Activated B cell treated with CpG ODN at 0.5 μM for 24 hours (primary cell): ENCODE data around the gene GAL. TPM values are rescaled to one million over a fixed set of nuclear protein-coding genes. Genes with fewer than 3 reads are reported as not detected.

ENCODE experiments used
- ATAC-seq: fragments of 200-7000 bp; cut with Tn5 transposase; one replicate; pipeline ENCODE4 v1.10.0; 2021; ENCODE audit warnings: low read depth, mild to moderate bottlenecking, moderate library complexity
- CTCF ChIA-PET: fragments of 350-600 bp; sonication (Branson Sonifier 250); formaldehyde crosslinking; loops from one replicate; lab custom pipeline; 2021; ENCODE audit warnings: antibody characterized with exemption; lab: Charles Lee
- POLR2A ChIA-PET: fragments of 350-600 bp; sonication (Branson Sonifier 250); formaldehyde crosslinking; loops from one replicate; lab custom pipeline; 2021; ENCODE audit warnings: antibody characterized with exemption; lab: Charles Lee
- DNase-seq: peaks from one replicate; pipeline ENCODE4 v3.0.0; 2022
- H3K27ac Mint-ChIP-seq: one replicate; pipeline ENCODE4 v1.8.0; 2020; ENCODE audit warnings: mixed read lengths
- H3K27me3 Mint-ChIP-seq: one replicate; pipeline ENCODE4 v1.8.0; 2021; ENCODE audit warnings: mixed read lengths
- H3K36me3 Mint-ChIP-seq: one replicate; pipeline ENCODE4 v1.8.0; 2021; ENCODE audit warnings: low read depth, mixed read lengths
- H3K4me1 Mint-ChIP-seq: one replicate; pipeline ENCODE4 v1.8.0; 2021; ENCODE audit warnings: mixed read lengths
- H3K4me3 Mint-ChIP-seq: one replicate; pipeline ENCODE4 v1.8.0; 2020; ENCODE audit warnings: mild to moderate bottlenecking, mixed read lengths
- H3K9me3 Mint-ChIP-seq: one replicate; pipeline ENCODE4 v1.8.0; 2020; ENCODE audit warnings: mixed read lengths
- CTCF ChIP-seq: fragments of 200-600 bp; IDR thresholded peaks from one replicate; pipeline ENCODE4 v1.8.0; 2022; ENCODE audit warnings: antibody characterized with exemption, mild to moderate bottlenecking
- intact Hi-C: fragments of 100-400 bp; cut with micrococcal nuclease; formaldehyde crosslinking; loops from one replicate; pipeline ENCODE4 v1.15.1; 2024
- total RNA-seq: library from RNA; stranded (reverse); gene quantifications from 2 replicates; pipeline ENCODE4 v1.2.3, GENCODE V29; 2022

The GAL gene
- total RNA-seq, 1 donor from 2014 or later: not detected

GRCh38 chr11:68664906-68665305 is 19.4 kb upstream of the GAL start:
- Mint-ChIP-seq H3K27me3 (peaks cover 13% of the 10 kb centered on the region), H3K27ac (no peak overlapping the region), H3K9me3 (no peaks in the 10 kb centered on the region), H3K4me3 (no peak overlapping the region), H3K36me3 (no peaks in the 10 kb centered on the region), H3K4me1 (no peaks in the 10 kb centered on the region)
- CTCF ChIA-PET: no interaction called here
- no peak for DNase-seq
- ATAC-seq: no peak
- POLR2A ChIA-PET: no interaction called here
- intact Hi-C loops: no loop called here
- no peak for TF ChIP-seq CTCF

- Mint-ChIP-seq H3K4me1 (no peaks in the 10 kb centered on the region), H3K36me3 (no peaks in the 10 kb centered on the region), H3K4me3 (no peak overlapping the region), H3K9me3 (no peaks in the 10 kb centered on the region), H3K27ac (no peak overlapping the region), H3K27me3 (peaks cover 12% of the 10 kb centered on the region)
- no peak for TF ChIP-seq CTCF
- ChIA-PET CTCF (no interaction called here), POLR2A (no interaction called here)
- DNase-seq (no peak), ATAC-seq (no peak)
- intact Hi-C loops: no loop called here
Measured at GRCh38 chr11:68665436-68665835, 18.9 kb upstream of the GAL start.

GRCh38 chr11:68666849-68667248 is 17.5 kb upstream of the GAL start:
- intact Hi-C loops: no loop called here
- Mint-ChIP-seq H3K27ac (no peak overlapping the region), H3K36me3 (no peaks in the 10 kb centered on the region), H3K4me3 (no peak overlapping the region), H3K9me3 (no peaks in the 10 kb centered on the region), H3K27me3 (peaks cover 10% of the 10 kb centered on the region), H3K4me1 (no peaks in the 10 kb centered on the region)
- no peak for TF ChIP-seq CTCF
- ATAC-seq (no peak), DNase-seq (no peak)
- POLR2A ChIA-PET: no interaction called here
- CTCF ChIA-PET: no interaction called here

- POLR2A ChIA-PET: no interaction called here
- intact Hi-C loops: no loop called here
- DNase-seq (no peak), ATAC-seq (no peak)
- Mint-ChIP-seq H3K27me3 (peaks cover 10% of the 10 kb centered on the region), H3K4me1 (no peaks in the 10 kb centered on the region), H3K9me3 (no peaks in the 10 kb centered on the region), H3K36me3 (no peaks in the 10 kb centered on the region), H3K27ac (no peak overlapping the region), H3K4me3 (no peak overlapping the region)
- no peak for TF ChIP-seq CTCF
- CTCF ChIA-PET: no interaction called here
Measured at GRCh38 chr11:68667511-68668500, 16.5 kb upstream of the GAL start.

GRCh38 chr11:68669301-68670090 is 14.8 kb upstream of the GAL start:
- intact Hi-C loops: no loop called here
- Mint-ChIP-seq H3K9me3 (no peaks in the 10 kb centered on the region), H3K36me3 (no peaks in the 10 kb centered on the region), H3K4me1 (no peaks in the 10 kb centered on the region), H3K27ac (no peak overlapping the region), H3K27me3 (peaks cover 18% of the 10 kb centered on the region), H3K4me3 (no peak overlapping the region)
- ATAC-seq (no peak), DNase-seq (no peak)
- CTCF ChIA-PET: no interaction called here
- POLR2A ChIA-PET: interaction anchor here (0.6 kb wide), 1 partner anchor 174 kb away, joined by 4 read pairs; no protein-coding TSS in a partner anchor
- no peak for TF ChIP-seq CTCF
